Astrocyte of the spinal cord (primary cell): ENCODE measurements around the gene FRMD4B.

Experiments
- DNase-seq: peaks from one replicate; pipeline ENCODE4 v3.0.0; 2011; ENCODE audit warnings: low read depth, low spot score
- H3K4me3 ChIP-seq: 2 replicates; pipeline ENCODE4 v1.5.1; 2011; ENCODE audit warnings: low read depth, mild to moderate bottlenecking, low read length, moderate library complexity
- in situ Hi-C: cut with HindIII; loops from 2 replicates; pipeline ENCODE4 v1.10.0; 2017; ENCODE audit warnings: low sequenced_read_pairs
- TF ChIP-seq, protein P1 (sequence below): IDR thresholded peaks from 2 replicates; pipeline ENCODE4 v1.5.1; 2012; ENCODE audit warnings: low read depth, mild to moderate bottlenecking, low read length, inconsistent platforms

The FRMD4B gene

GRCh38 chr3:69370156-69370883 is 15.6 kb downstream of the FRMD4B start:
- in situ Hi-C loops: no loop called here
- H3K4me3 ChIP-seq: no peak overlapping the region
- DNase-seq: peak; percentile 23
- TF ChIP-seq, protein P1, sequence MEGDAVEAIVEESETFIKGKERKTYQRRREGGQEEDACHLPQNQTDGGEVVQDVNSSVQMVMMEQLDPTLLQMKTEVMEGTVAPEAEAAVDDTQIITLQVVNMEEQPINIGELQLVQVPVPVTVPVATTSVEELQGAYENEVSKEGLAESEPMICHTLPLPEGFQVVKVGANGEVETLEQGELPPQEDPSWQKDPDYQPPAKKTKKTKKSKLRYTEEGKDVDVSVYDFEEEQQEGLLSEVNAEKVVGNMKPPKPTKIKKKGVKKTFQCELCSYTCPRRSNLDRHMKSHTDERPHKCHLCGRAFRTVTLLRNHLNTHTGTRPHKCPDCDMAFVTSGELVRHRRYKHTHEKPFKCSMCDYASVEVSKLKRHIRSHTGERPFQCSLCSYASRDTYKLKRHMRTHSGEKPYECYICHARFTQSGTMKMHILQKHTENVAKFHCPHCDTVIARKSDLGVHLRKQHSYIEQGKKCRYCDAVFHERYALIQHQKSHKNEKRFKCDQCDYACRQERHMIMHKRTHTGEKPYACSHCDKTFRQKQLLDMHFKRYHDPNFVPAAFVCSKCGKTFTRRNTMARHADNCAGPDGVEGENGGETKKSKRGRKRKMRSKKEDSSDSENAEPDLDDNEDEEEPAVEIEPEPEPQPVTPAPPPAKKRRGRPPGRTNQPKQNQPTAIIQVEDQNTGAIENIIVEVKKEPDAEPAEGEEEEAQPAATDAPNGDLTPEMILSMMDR: no peak

DNA sequence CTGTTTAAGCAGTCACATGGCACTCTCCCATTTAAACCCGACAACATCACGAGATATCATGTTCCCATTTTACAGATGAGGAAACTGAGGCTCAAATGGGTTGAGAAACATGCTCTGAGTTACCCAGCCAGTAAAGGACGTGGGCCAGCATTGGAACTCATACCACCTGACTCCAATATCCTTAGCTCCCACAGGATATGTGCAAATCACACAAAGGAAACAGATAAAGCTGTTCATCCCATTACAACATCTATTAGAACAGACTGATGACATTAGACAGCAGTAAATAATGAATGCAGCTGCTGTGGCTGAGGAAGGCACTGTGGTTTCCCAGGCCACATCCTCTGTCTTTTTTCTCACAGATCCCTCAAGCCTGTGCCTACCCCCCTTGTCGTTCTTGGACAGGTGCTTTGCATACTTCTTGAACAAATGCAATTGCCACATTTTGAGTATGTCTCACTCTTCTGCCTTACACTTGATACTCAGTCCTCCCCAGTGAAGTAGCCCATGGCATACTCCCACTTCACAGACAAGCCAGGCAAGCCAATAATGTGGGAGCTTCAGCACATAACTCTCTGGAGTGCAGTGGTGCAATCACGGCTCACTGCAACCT is 17.7 kb downstream of the FRMD4B start:
- no peak for DNase-seq
- TF ChIP-seq, protein P1: no peak
- H3K4me3 ChIP-seq: no peak overlapping the region
- in situ Hi-C loops: no loop called here

DNA sequence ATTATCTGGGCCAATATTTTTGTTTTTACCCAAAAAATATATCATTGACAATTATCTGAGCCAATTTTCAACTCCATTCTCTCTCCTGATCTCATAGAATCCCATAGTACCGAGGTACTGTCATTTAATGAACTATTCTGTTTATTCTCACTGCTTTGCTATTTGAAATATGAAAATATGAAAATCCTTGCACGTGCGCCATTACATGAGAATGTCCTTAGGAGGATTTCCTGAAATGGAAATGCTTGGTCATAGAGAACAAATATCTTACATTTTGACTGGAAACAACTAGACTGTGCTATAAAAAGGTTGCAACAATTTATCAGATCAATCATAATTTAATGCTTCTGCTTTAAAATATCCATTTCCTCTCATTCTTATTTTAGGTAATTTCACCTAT is 18.3 kb downstream of the FRMD4B start:
- in situ Hi-C loops: no loop called here
- TF ChIP-seq, protein P1: no peak
- H3K4me3 ChIP-seq: no peak overlapping the region
- no peak for DNase-seq

- DNase-seq: no peak
- TF ChIP-seq, protein P1: no peak
- in situ Hi-C loops: no loop called here
- H3K4me3 ChIP-seq: no peak overlapping the region
Observed at GRCh38 chr3:69364354-69364753, 21.5 kb downstream of the FRMD4B start.

DNA sequence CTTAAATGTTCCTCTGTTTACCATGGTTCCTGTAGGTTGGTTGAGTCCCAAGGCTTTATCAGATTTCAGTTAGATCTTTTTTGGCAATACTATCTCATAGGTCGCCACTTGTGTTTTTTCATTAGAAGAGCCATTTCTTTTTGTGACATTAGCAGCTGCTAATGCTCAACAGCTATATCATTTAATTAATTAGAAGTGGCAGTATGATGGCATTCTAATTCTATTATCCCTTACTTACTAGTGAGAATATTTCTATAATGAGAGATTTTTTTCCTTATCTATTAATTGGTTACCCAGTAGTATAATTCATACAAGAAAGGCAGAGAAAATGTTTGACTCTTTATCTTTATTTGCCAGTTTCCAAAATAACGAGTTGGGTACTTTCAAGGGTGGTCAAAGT is 25.2 kb downstream of the FRMD4B start:
- TF ChIP-seq, protein P1: no peak
- no peak for DNase-seq
- in situ Hi-C loops: no loop called here
- no peak overlapping the region for H3K4me3 ChIP-seq

DNA sequence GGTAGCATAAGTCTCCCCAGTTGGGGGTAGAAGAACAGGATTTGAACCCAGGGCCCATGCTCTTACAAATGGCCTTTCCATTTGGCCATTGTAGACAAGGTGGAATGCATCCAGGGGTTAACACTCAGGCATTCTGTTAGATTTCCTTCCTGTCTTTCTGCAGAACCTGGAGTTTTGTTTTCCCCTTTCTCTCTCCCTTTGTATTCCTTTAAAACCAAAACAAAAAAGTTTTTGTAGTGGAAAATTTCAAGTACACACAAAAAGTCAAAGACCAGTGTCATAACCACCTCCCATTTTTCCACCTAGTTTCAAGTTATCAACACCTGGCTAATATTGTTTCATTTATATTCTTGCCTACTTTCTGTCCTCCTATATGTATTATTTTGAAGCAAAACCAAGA is 26.0 kb downstream of the FRMD4B start:
- in situ Hi-C loops: no loop called here
- TF ChIP-seq, protein P1: no peak
- H3K4me3 ChIP-seq: no peak overlapping the region
- DNase-seq: no peak
